Fibroblast of pulmonary artery (primary cell): ENCODE measurements around the gene MMP20.
"Not testable (repeated sequence)": the region's sequence is repeated elsewhere in the genome, so short reads cannot be mapped to it uniquely, and the experiment has no call there.

ENCODE experiments used
- DNase-seq: peaks from one replicate; pipeline ENCODE4 v3.0.0-alpha.2; 2010; ENCODE audit warnings: low read depth
- H3K4me3 ChIP-seq: replicated peaks from 2 replicates; pipeline ENCODE4 v1.5.1; 2011; ENCODE audit warnings: low read depth, mild to moderate bottlenecking, control low read depth, low read length, moderate library complexity
- CTCF ChIP-seq: IDR thresholded peaks from 2 replicates; pipeline ENCODE4 v1.5.1; 2011; ENCODE audit warnings: mild to moderate bottlenecking, control low read depth, low read length, inconsistent platforms; ENCODE audit errors: missing control alignments

Gene MMP20

GRCh38 chr11:102637731-102638130 is 12.6 kb upstream of the MMP20 start:
- no peak for TF ChIP-seq CTCF

GRCh38 chr11:102633385-102634026 is 8.4 kb upstream of the MMP20 start:
- no peak for DNase-seq
- TF ChIP-seq CTCF = no peak
- no peak overlapping the region for H3K4me3 ChIP-seq

More at GRCh38 chr11:102637731-102638130, 12.6 kb upstream of the MMP20 start:
- no peak for DNase-seq
- no peak overlapping the region for H3K4me3 ChIP-seq

GRCh38 chr11:102632026-102632425 is 6.9 kb upstream of the MMP20 start:
- DNase-seq = no peak
- no peak overlapping the region for H3K4me3 ChIP-seq
- no peak for TF ChIP-seq CTCF

GRCh38 chr11:102630598-102631448 is 5.7 kb upstream of the MMP20 start:
- no peak for DNase-seq
- H3K4me3 ChIP-seq = no peak overlapping the region
- no peak for TF ChIP-seq CTCF

GRCh38 chr11:102629908-102630307 is 4.8 kb upstream of the MMP20 start:
- not testable (repeated sequence) for DNase-seq, H3K4me3 ChIP-seq

GRCh38 chr11:102626676-102627075 is 1.5 kb upstream of the MMP20 start:
- no peak for TF ChIP-seq CTCF
- DNase-seq = no peak
- no peak overlapping the region for H3K4me3 ChIP-seq

GRCh38 chr11:102623998-102624397 is 1.1 kb downstream of the MMP20 start:
- no peak for DNase-seq
- no peak overlapping the region for H3K4me3 ChIP-seq
- TF ChIP-seq CTCF = no peak
